ENCODE data around the gene HSF2.

HSF2 gene

GRCh38 chr6:122399348-122400120 is at the start of gene HSF2:
Gene HSF2 (plus strand): TSS chr6:122399652. CDS start chr6:122399738, 86 bp downstream.
- Mint-ChIP-seq H3K4me1 (ENCODE audit: low read depth) (peaks cover 47% of the 10 kb centered on the region), H3K9me3 (no peaks in the 10 kb centered on the region), H3K27ac (peak within 1 kb of the TSS; percentile 95), H3K4me3 (peak within 1 kb of the TSS; percentile 96), H3K27me3 (no peaks in the 10 kb centered on the region), H3K36me3 (ENCODE audit: low read depth) (peaks cover 15% of the 10 kb centered on the region)

DNA sequence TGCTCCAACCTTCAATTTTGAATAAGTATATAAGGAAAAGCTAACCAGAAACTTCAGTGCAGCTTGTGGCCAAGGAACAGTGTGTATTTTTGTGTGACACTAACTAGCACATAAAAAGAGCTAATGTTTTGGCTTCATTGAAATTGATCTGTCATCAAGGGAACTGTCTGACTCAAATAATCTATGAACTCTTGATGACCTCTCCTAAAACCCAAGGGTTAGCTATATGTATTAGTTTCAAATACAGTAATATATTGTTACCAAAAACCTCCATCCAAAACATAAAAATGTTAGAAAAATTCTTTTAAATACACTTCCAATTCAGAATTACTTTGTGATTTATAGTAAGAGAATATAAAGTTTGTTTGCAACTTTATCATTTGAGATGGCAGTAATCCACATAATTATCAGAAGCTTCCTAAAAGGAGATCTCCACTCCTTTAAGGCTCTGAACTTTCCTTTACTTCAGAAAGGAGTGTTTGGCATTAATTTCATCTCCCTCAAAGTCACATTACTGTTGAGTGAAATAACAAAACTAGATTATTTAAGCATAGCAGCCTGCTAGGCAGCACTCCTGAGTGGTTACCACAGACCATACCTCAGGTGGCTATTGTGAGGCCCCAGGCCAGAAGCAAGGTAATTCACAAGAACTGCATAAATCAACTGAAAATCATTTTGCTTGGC is 46.3 kb upstream of the HSF2 start:
- Mint-ChIP-seq H3K9me3 (no peaks in the 10 kb centered on the region), H3K4me3 (no peak overlapping the region), H3K4me1 (ENCODE audit: low read depth) (no peaks in the 10 kb centered on the region), H3K27me3 (peaks cover 12% of the 10 kb centered on the region), H3K36me3 (ENCODE audit: low read depth) (no peaks in the 10 kb centered on the region), H3K27ac (no peak overlapping the region)

GRCh38 chr6:122360809-122361208 is 38.6 kb upstream of the HSF2 start:
- H3K36me3 Mint-ChIP-seq (ENCODE audit: low read depth): no peaks in the 10 kb centered on the region
- peaks cover 3% of the 10 kb centered on the region for H3K27me3 Mint-ChIP-seq
- H3K4me1 Mint-ChIP-seq (ENCODE audit: low read depth): no peaks in the 10 kb centered on the region
- H3K9me3 Mint-ChIP-seq: no peaks in the 10 kb centered on the region
- H3K27ac Mint-ChIP-seq: no peak overlapping the region
- no peak overlapping the region for H3K4me3 Mint-ChIP-seq

DNA sequence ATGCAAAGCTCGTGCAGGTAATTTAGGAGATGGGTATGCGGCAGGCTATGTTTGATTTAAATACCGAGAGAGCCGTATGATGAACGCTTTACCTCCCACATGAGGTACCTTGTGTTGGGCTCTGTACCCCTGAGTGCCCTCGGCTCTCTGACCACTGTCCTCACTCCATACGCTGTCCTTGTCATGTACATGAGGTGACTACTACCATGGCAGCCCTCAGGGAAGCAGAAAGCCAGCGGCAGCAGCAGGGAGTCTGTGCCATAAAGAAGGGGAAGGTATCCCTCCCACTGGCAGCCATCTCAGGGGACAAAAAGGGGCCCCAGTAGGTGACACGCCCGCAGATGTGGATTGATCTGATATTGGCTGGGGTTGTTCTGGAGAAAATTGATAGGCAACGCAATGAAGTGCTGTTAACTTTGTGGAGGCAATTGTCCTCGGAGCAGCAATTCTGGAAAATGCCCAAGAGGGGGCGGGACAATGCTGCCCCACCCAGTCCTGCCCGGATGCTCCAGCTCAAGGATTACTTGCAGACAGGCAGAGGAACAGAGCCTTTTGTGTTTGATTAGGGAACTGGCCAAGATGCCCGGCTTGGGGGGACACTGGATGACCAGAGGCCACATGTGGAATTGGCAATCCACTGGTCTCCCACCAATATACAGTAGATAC is 38.0 kb upstream of the HSF2 start:
- Mint-ChIP-seq H3K4me3 (no peak overlapping the region), H3K4me1 (ENCODE audit: low read depth) (no peaks in the 10 kb centered on the region)

GRCh38 chr6:122363769-122364483 is 35.5 kb upstream of the HSF2 start:
- Mint-ChIP-seq H3K36me3 (ENCODE audit: low read depth) (no peaks in the 10 kb centered on the region), H3K4me3 (no peak overlapping the region), H3K27ac (no peak overlapping the region), H3K27me3 (no peaks in the 10 kb centered on the region), H3K9me3 (no peaks in the 10 kb centered on the region), H3K4me1 (ENCODE audit: low read depth) (no peaks in the 10 kb centered on the region)

More for the DNA sequence above, 38.0 kb upstream of the HSF2 start:
- no peaks in the 10 kb centered on the region for H3K9me3 Mint-ChIP-seq
- H3K36me3 Mint-ChIP-seq (ENCODE audit: low read depth): no peaks in the 10 kb centered on the region
- peaks cover 3% of the 10 kb centered on the region for H3K27me3 Mint-ChIP-seq
- H3K27ac Mint-ChIP-seq: no peak overlapping the region

DNA sequence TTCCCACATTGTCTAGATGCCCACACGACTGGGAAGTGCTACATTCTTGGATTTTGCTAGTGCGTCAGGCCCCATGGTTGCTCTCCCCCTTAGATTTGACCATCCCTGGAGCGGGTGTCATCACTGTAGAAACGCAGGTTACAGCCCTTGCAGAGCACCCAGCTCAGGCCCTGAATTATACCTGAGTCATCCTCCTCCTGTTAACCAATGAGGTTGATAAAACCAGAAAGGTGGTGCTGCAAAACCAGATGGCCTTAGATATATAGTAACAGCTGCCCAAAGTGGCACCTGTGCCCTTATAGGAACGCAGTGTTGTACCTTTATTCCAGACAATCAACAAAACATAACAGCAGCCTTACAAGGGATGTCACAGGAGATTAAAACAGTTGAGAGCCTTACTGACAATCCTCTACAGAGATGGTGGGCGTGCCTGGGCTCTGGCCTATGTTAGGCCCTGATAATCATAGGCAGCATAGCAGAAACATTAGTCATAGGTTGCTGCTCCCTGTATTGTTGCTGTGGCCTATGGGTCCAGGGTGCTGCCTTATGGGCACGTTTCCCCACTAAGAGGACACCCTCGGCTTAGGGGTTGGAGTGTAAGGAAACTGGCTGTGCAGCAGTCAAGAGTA is 33.6 kb upstream of the HSF2 start:
- Mint-ChIP-seq H3K27me3 (peaks cover 5% of the 10 kb centered on the region), H3K4me3 (no peak overlapping the region), H3K27ac (no peak overlapping the region), H3K36me3 (ENCODE audit: low read depth) (no peaks in the 10 kb centered on the region), H3K4me1 (ENCODE audit: low read depth) (no peaks in the 10 kb centered on the region), H3K9me3 (no peaks in the 10 kb centered on the region)

GRCh38 chr6:122367171-122367570 is 32.3 kb upstream of the HSF2 start:
- Mint-ChIP-seq H3K4me3 (no peak overlapping the region), H3K27me3 (peaks cover 13% of the 10 kb centered on the region), H3K9me3 (no peaks in the 10 kb centered on the region), H3K36me3 (ENCODE audit: low read depth) (no peaks in the 10 kb centered on the region), H3K27ac (no peak overlapping the region), H3K4me1 (ENCODE audit: low read depth) (no peaks in the 10 kb centered on the region)

DNA sequence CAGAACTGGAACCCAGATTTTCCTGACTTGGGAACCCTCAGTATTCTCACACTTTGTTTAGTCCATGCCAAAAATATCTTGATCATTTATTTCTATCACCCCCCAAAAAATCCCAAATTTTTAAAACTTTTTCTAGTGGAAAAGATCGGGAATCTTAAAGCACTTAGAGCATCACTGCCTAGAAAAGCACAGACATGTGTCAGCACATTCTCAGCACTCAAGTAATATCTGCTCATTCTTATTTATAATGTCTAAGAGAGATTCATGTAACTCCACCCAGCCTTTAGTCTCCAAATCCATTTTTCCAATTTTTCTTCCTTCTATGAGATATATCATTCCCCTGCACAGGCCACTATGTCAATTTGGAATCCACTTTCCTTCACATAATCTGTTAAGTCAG is 29.9 kb upstream of the HSF2 start:
- H3K4me1 Mint-ChIP-seq (ENCODE audit: low read depth): no peaks in the 10 kb centered on the region
- H3K9me3 Mint-ChIP-seq: no peaks in the 10 kb centered on the region
- H3K27ac Mint-ChIP-seq: no peak overlapping the region

DNA sequence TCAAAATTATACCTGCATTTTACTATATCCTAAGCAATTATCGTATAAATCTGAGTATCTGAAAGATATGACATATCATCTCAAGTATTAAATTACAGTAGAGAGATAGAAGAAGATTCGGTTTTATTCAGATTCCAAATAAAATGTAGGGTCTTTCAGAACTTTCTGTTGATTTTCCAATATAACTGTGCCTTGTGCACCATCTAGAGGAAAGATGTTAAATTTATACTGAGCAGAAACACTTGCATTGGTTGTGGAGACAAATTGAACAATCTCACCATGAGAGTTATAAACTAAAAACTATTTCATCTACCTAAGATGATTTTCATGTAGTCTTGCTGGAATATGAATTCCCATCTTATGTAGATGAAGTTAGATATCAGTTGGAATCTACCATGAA is 26.8 kb upstream of the HSF2 start:
- no peak overlapping the region for H3K27ac Mint-ChIP-seq
- no peaks in the 10 kb centered on the region for H3K36me3 Mint-ChIP-seq (ENCODE audit: low read depth)
- no peak overlapping the region for H3K4me3 Mint-ChIP-seq
- H3K27me3 Mint-ChIP-seq: peaks cover 28% of the 10 kb centered on the region
- no peaks in the 10 kb centered on the region for H3K9me3 Mint-ChIP-seq
- H3K4me1 Mint-ChIP-seq (ENCODE audit: low read depth): peaks cover 7% of the 10 kb centered on the region

More for the DNA sequence above, 29.9 kb upstream of the HSF2 start:
- peaks cover 21% of the 10 kb centered on the region for H3K27me3 Mint-ChIP-seq
- H3K36me3 Mint-ChIP-seq (ENCODE audit: low read depth): no peaks in the 10 kb centered on the region
- H3K4me3 Mint-ChIP-seq: no peak overlapping the region

DNA sequence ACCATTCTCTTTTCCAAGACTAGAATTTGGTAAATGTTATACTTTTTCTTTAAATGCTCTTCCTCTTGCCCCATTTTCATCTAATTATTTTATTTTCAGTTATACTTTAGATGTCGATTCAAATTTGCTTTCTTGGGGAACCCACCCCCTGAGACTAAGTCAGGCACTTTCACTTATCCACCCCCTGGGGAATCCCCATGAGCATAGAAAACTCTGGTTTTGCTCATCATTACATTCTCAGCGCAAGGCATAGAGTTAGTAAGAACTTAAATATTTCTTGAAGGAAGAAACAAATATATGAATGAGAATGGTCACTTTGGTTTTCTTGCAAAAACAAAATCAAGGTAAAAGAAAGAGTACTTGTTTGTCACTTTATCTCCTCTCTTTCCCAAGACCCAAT is 25.1 kb upstream of the HSF2 start:
- peaks cover 7% of the 10 kb centered on the region for H3K4me1 Mint-ChIP-seq (ENCODE audit: low read depth)
- H3K27ac Mint-ChIP-seq: no peak overlapping the region
- H3K27me3 Mint-ChIP-seq: peaks cover 28% of the 10 kb centered on the region
- H3K9me3 Mint-ChIP-seq: no peaks in the 10 kb centered on the region
- no peaks in the 10 kb centered on the region for H3K36me3 Mint-ChIP-seq (ENCODE audit: low read depth)
- H3K4me3 Mint-ChIP-seq: no peak overlapping the region

DNA sequence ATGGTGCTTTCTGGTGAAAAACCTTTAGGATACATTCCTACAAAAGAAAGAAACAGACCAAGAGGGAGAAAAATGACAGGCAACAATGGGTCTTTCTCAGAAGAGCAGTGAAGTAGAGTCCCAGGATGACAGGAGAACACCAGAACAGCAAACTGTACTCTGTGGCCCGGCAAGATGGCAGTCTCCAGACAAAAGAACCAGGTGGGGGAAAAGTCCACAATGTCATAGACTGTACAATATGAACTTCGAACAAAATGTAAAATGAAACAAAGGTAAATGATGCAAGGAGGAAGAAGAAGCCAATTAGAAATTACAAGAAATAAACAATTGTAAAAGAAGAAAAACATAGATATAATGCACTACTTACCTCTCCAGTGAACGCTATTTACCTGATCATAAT is 23.2 kb upstream of the HSF2 start:
- no peaks in the 10 kb centered on the region for H3K36me3 Mint-ChIP-seq (ENCODE audit: low read depth)
- H3K9me3 Mint-ChIP-seq: no peaks in the 10 kb centered on the region
- H3K27me3 Mint-ChIP-seq: peaks cover 33% of the 10 kb centered on the region
- H3K4me3 Mint-ChIP-seq: no peak overlapping the region
- H3K4me1 Mint-ChIP-seq (ENCODE audit: low read depth): peaks cover 7% of the 10 kb centered on the region
- no peak overlapping the region for H3K27ac Mint-ChIP-seq

- H3K36me3 Mint-ChIP-seq (ENCODE audit: low read depth): no peaks in the 10 kb centered on the region
- H3K27ac Mint-ChIP-seq: no peak overlapping the region
- H3K9me3 Mint-ChIP-seq: no peaks in the 10 kb centered on the region
- H3K4me3 Mint-ChIP-seq: no peak overlapping the region
- H3K4me1 Mint-ChIP-seq (ENCODE audit: low read depth): peaks cover under 1% of the 10 kb centered on the region
- peaks cover 23% of the 10 kb centered on the region for H3K27me3 Mint-ChIP-seq
Observed at GRCh38 chr6:122381494-122382265, 17.8 kb upstream of the HSF2 start.

DNA sequence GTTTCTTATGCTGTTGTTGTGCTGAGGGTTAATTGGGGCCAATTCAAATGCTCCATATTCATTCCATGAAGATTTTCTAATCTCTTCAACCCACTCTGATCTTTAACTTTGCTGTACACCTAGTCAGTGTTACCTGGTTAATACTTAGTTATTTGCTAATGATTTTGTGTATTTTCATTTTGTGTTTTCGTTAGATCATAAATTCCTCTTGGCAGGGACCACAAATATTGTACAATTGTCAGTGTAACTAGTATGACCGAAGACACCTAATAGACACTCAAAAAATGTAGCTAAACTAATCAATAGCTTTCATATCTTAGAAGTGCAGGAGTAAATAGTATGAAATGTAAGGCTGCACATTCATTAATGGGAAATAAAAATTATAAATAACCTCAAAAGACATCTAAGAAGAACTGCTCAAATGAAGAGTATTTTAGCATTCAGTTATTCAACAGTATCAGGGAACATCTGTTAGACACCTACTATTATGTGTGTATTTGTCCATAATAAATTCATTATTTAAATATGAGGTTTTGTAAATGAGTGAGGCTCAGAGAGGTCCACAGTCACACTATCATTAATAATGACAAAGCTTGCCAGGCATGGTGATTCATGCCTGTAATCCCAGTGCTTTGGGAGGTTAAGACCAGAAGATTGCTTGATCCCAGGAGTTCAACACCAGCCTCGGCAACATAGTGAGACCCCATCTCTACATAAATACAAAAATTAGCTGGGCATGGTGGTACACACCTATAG is 13.4 kb upstream of the HSF2 start:
- Mint-ChIP-seq H3K27ac (no peak overlapping the region), H3K9me3 (no peaks in the 10 kb centered on the region), H3K36me3 (ENCODE audit: low read depth) (no peaks in the 10 kb centered on the region), H3K4me1 (ENCODE audit: low read depth) (no peaks in the 10 kb centered on the region), H3K4me3 (no peak overlapping the region), H3K27me3 (peaks cover 21% of the 10 kb centered on the region)

Measured in stimulated activated naive CD8-positive, alpha-beta T cell treated with anti-CD3 and anti-CD28 coated beads, Interleukin-15, Interleukin-2, amounts not matched to agents 100 ng/mL and 50 ng/mL, for 24 hours (primary cell).